HG02973 (cell line): Measurements from ENCODE around the gene CHD6.

ENCODE experiments used
- ATAC-seq: cut with Tn5 transposase; IDR thresholded peaks from one replicate; pipeline ENCODE4 v1.9.1; 2021; ENCODE audit warnings: moderate library complexity; ENCODE audit not compliant: unreplicated experiment

CHD6 gene

DNA sequence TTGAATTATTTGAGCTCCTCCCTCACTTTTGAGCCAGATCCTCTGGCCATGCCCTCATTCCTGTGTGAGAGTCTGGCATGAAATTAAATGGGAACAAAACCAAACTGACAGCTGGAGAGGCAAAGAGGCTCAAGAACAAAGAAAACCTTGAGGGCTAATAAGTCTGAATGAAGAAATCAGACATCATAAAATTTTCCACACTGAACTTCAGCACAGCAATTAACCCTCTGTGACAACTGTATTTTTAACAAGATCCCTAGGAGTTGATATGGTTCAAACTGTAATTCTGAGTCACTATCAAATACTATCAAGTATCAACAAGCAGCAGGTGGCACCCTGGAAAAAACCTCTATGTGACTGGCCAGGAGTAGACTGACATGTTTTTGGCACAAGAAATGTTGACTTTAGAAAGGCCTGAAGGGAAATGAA lies 142.2 kb downstream of the CHD6 start:
- ATAC-seq = no peak

- no peak for ATAC-seq
Observed at GRCh38 chr20:41475503-41475902, 142.7 kb downstream of the CHD6 start.

DNA sequence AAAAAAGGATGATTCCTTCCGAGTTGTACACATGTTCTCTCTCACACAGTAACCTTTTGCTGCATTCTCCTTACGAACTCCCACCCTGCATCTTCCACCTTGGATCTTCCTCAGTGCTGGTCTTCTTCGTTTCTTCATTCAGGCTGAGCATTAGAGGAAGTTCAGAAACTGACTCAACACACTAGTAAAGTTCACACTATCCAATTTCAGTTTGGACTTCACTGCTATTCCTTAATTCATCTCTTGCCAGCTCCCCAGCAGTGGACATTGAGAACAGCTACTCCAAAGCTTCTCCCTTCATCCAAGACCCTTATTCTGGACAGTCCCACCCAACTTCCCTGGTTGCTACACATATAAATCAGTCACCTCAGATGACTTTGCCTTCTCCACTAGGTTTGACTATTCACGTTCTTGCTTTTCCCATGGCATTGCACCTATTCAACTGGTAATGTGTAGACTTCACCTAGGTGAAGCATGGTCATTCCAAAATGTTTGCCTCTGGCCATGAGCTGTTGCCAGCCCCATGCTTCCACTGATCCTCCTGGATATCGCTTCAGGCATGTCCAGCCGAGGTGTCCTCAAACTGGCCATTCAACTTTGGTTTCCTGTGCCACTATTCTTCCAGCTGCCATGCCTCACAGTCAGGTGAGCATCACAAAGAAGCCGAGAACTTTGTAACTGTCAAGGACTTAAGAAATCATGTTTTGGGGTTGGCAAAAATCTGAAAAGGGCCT lies 147.6 kb downstream of the CHD6 start:
- ATAC-seq = no peak

- no peak for ATAC-seq
Observed at GRCh38 chr20:41469868-41470267, 148.3 kb downstream of the CHD6 start.

- ATAC-seq = no peak
Observed at GRCh38 chr20:41468994-41469600, 149.1 kb downstream of the CHD6 start.

DNA sequence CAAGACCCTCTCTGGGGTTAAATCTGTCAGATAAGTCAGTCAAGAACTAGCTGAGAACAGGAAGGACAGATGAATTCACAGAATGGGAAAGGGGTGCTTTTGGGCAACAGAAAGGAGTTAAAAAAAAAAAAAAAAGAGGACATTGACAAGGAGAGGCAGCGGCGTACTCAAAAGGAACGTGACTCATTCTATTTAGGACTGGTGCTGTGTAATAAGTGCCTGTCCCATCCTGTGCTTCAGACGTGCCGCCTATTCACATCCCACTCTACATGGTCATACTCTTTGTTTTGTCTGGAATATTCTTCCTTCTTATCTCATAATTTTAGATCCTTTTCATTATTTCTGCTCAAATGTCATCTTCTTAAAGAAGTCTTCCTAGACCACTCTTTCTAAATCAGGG lies 150.5 kb downstream of the CHD6 start:
- ATAC-seq = no peak

- ATAC-seq = no peak
Observed at GRCh38 chr20:41467220-41467619, 151.0 kb downstream of the CHD6 start.

GRCh38 chr20:41463567-41463966 lies 154.6 kb downstream of the CHD6 start:
- no peak for ATAC-seq

DNA sequence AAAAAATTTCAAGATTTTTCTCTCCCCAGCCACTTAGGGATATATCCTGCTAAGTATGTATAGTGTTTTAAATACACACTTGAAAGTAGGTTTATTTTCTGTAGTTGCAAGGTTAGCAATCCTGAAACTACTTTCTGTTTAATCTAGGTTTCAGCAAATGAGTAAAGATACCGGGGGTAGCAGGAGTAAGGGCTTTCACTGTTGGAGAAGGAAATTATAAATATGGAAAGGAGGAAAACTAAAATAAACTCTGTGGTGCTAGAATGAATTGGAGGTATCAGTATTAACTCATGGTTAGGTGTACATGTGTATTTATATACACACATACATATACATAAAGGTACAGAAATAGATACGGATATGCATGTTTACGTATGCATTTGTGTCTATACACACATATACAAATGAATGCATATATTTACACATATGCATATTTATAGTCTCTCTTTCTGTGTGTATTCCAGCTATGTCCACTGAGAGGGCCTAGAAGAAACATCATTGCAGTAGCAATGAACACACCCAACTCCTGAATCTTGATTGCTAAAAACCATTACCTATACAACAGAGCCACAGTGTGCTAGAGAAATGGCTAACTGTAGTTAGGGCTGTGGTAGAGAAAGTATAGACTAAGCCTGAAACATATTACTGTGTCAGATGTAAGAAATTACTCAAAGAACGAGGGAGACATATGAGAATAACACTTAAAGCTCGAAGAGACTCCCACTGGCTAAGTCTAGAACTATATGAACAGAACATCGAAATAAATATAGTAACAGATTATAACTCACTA lies 155.6 kb downstream of the CHD6 start:
- peak; percentile 71 for ATAC-seq

DNA sequence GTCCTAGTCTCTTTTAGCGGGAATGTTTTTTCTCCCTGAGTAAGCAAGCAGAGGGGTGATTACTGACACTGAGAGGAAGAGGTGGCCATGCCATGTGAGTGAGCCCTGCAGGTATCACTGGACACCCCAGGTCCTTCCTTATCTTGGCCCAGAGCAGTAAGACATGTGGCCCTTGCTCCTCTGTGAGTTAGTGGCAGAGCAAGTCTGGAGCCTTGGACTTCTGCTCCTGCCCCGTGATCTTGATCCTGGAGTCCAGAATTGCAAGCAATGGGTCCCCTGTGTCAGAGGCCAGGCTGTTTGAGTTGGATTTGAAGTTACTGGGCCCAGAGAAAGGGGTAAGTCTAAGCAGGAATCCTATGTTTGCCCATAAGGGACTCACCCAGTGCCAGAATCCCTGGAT lies 159.4 kb downstream of the CHD6 start:
- ATAC-seq = no peak

DNA sequence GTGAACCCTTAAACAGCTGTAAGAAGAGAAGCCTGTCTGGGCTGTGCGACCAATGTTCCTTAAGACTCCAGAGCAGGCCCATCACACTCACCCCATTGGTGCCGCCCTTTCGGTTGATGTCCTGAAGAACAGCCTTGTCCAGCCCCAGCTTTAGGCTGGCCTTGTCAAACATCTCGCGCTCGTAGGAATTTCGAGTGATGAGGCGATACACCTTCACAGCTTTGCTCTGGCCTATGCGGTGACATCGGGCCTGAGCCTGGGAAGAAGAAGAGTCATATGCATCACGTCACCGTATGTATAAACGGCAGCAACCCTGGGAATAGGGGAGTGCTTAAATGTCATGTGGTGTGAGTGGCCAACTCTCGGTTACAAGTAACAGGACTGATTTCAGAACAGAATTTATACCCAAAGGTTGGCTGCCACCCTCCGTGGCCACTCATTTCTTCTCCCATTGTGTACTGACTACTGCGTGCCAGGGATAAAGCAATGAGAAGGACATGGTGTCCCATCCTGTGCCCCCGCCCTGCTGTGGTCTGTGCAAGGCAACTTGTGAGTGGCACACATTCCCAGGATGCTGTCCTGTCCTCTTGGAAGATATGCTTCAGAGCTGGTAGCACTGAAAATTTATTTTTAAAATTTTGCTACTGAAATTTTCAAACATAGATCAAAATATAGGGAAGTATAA lies 160.9 kb downstream of the CHD6 start:
- no peak for ATAC-seq

DNA sequence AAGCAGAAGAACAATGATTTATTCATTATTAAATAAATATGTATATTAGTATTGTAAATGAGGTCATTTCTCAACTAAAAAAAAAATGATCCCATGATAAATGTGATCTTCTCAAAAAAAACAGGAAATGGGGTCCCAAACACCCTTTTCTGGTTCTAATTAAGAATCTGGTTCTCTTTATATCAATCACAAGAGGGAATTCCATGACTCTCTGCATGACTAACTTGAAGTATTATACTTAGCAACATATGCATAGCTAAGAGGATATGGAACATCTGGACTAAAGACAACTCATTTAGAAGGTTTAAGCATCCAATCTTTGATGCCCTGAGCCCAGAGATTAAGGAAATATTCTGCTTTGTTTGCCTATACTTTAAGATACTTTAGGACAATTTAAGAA lies 161.8 kb downstream of the CHD6 start:
- ATAC-seq = no peak

DNA sequence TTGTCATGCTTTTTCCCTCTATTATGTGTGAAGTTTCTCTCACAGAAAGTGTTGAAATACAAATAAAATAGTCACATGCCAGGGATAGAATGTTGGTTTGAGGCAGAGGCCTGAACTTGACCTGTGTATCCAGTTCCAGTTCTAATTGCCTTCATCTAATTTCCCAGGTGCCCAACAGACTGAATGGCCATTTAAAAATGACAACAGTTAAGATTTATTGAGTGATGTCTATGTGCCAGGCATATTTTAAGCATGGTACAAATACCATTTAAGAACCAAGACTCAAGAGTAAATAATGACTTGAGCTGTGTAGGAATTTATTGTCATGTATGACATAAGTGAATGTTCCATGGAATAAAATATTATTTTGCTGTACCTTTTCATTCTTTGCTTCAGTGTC lies 163.9 kb downstream of the CHD6 start:
- ATAC-seq = no peak

- ATAC-seq = no peak
Observed at GRCh38 chr20:41453010-41453950, 164.9 kb downstream of the CHD6 start.

- ATAC-seq = no peak
Observed at GRCh38 chr20:41452226-41452625, 166.0 kb downstream of the CHD6 start.

DNA sequence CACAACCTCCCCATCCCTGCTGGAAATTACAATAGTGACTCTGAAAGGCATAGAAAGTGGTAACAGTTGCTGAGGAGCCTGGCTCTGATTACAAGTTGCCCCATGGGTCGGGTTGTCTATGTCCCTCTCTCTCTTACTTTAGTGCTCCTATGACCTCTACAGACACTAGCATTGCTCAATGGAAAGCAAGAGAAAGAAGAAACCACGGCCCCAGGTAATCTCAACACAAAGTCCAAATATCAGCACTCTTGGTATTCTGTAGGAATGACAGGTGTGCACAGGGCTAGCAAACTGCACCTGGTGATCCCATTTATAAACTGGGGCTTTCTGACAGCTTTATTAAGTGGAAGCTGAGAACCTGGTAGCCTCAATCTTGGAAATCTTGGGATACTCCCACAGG lies 171.2 kb downstream of the CHD6 start:
- ATAC-seq = no peak

- no peak for ATAC-seq
Observed at GRCh38 chr20:41446456-41446855, 171.7 kb downstream of the CHD6 start.

DNA sequence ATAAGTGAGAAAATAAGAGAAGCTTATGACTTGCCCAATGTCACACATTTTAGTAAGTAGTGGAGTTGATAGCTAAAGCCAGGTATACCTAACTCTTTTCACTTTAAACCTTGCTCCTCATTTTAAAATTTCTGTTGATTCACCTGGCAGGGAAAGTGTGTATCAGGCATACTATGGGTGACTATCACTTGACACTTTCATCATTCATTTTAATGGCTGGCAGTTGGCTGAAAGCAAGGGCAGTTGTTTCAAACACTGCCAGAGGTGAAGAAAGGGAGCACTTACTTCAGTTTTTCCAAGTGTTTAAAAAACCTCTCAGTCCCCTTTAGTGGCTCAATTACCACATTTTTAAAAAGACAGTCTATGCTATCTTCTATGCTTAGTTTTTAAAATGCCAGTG lies 173.4 kb downstream of the CHD6 start:
- ATAC-seq = no peak

DNA sequence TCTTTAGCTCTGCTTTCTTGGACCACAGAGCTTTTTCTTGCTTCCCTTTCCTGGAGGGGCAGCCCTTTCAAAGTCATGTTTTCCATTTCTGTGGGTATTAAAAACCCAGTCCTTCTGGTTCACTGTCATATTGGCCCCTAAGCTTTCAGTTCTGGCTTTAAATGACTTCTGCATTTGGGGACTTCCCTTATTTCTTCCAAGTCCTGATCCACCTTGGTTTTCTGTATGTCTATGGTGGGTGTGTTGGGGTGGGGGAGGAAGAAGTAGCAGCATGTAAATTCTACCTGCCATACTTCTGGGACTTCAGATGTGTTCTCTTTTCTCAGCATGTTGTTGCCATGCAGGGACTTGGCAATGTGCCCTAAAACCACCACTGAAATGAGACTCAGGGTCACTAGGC lies 174.5 kb downstream of the CHD6 start:
- ATAC-seq = no peak

GRCh38 chr20:41440882-41441281 lies 177.3 kb downstream of the CHD6 start:
- ATAC-seq = no peak
